ENCODE data around the gene FAM13A.

DNA sequence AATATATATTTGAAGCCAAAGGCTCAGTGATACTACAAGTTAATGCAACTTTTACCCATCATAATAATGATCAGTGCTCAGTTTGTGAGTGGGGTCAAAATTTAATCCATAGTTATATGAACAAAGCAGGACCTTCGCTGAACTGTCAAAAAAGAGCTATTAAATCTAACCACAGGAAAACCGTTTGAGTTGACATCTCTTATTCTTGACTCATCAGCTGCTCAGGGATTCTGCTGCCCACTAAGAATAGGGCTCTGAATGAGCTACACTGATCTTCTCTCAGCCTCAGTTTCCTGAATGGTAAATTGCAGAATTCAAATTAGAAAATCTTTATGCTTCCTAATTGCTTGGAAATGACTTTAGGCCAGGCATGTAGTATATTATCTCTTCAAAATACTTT lies 314.4 kb downstream of the FAM13A start:
- TF ChIP-seq, protein P1, sequence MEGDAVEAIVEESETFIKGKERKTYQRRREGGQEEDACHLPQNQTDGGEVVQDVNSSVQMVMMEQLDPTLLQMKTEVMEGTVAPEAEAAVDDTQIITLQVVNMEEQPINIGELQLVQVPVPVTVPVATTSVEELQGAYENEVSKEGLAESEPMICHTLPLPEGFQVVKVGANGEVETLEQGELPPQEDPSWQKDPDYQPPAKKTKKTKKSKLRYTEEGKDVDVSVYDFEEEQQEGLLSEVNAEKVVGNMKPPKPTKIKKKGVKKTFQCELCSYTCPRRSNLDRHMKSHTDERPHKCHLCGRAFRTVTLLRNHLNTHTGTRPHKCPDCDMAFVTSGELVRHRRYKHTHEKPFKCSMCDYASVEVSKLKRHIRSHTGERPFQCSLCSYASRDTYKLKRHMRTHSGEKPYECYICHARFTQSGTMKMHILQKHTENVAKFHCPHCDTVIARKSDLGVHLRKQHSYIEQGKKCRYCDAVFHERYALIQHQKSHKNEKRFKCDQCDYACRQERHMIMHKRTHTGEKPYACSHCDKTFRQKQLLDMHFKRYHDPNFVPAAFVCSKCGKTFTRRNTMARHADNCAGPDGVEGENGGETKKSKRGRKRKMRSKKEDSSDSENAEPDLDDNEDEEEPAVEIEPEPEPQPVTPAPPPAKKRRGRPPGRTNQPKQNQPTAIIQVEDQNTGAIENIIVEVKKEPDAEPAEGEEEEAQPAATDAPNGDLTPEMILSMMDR (IDR thresholded peaks at IDR 0.05): no peak
- no peak for TF ChIP-seq POLR2A (IDR thresholded peaks at IDR 0.05)
